A673 (cell line): ENCODE results near the gene SEMA5A.

Experiments
- CTCF ChIP-seq: fragments of 300-800, 200-600 bp; sonication (generic); conservative IDR thresholded peaks from 2 replicates; pipeline ENCODE4 v1.5.1; 2017; ENCODE audit warnings: low read depth, mild to moderate bottlenecking, antibody characterized with exemption, low read length, moderate library complexity, mixed read lengths
- EZH2 ChIP-seq: fragments of 200-600 bp; sonication (generic); IDR thresholded peaks from 2 replicates; pipeline ENCODE4 v1.6.1; 2017; ENCODE audit warnings: borderline replicate concordance, low read depth, mild to moderate bottlenecking, mixed read lengths, antibody characterized with exemption, low read length; ENCODE audit not compliant: poor library complexity, severe bottlenecking

DNA sequence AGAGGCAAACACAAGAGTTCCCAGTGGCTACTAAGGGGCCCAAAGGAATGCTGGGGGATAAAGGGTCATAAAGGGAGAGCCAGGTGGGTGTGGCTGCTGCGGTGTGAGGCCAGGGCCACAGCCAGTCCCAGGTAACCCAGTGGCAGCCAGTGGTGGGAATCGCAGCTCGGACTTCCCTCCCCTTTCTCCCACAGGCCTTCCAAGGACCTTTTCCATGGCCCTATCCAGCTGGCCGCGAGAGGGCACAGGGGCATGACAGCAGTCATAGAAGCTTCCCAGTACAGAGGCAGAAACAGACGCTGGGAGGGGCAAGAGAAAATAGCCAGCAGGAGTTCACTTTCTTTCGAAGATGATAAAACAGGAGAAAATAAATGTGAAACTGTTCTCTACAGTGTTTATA, 257.6 kb downstream of the SEMA5A start:
- TF ChIP-seq CTCF (no peak), EZH2 (no peak)
